Measurements from ENCODE around the gene NFATC1.

NFATC1 gene

GRCh38 chr18:79546781-79547272 is 151.1 kb downstream of the NFATC1 start:
- Histone ChIP-seq H3K36me3 (ENCODE audit: insufficient read depth, low read length) (no peaks in the 10 kb centered on the region), H2AFZ (ENCODE audit: low read length, unreplicated experiment) (no peak overlapping the region), H3K27ac (ENCODE audit: low read depth, low read length) (no peak overlapping the region), H3K79me2 (ENCODE audit: control insufficient read depth, insufficient read depth, low read length, unreplicated experiment) (no peaks in the 10 kb centered on the region), H3K4me3 (ENCODE audit: low read depth, low read length) (no peak overlapping the region), H3K4me1 (ENCODE audit: control insufficient read depth, insufficient read depth, low read length, unreplicated experiment) (no peaks in the 10 kb centered on the region), H3K27me3 (ENCODE audit: insufficient read depth, low read length) (0 out of 2 replicates have a peak, but pooled peaks cover 8% of the 10 kb centered on the region)

DNA sequence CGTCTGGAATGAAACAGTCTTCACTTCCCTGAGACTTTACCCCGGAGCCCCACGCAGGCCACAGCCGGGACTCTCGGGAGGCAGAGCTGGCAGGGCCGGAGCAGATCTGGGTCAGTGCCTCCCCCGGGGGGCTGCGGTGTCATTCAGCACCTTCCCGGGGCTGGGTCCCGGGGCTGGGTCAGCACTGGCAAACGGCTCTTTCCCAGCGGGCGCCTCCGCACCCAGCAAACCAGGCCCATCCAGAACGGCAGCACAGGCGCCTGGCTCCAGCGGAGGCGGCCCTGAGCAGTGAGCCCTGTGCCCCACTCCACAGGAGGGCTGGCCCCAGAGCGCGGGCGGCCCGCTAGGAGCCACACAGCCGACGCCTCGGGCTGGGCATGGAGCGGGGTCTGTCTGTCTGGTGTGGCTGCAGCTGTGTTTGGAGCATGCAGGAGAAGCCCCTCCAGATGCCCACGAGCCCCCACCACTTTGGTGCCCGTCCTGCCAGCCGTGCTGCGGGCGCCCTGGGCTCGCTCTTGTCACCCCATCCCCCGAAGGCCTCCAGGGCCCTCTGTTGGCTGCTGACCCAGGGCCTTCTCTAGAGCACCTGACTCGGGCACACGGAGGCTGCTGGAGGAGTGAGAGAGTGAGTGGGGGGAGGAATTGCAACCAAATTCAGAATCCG is 151.8 kb downstream of the NFATC1 start:
- Histone ChIP-seq H3K27me3 (ENCODE audit: insufficient read depth, low read length) (0 out of 2 replicates have a peak, but pooled peaks cover 8% of the 10 kb centered on the region), H3K79me2 (ENCODE audit: control insufficient read depth, insufficient read depth, low read length, unreplicated experiment) (no peaks in the 10 kb centered on the region), H2AFZ (ENCODE audit: low read length, unreplicated experiment) (no peak overlapping the region), H3K4me3 (ENCODE audit: low read depth, low read length) (no peak overlapping the region), H3K4me1 (ENCODE audit: control insufficient read depth, insufficient read depth, low read length, unreplicated experiment) (no peaks in the 10 kb centered on the region), H3K27ac (ENCODE audit: low read depth, low read length) (no peak overlapping the region), H3K36me3 (ENCODE audit: insufficient read depth, low read length) (no peaks in the 10 kb centered on the region)

- Histone ChIP-seq H3K27me3 (ENCODE audit: insufficient read depth, low read length) (0 out of 2 replicates have a peak, but pooled peaks cover 8% of the 10 kb centered on the region), H2AFZ (ENCODE audit: low read length, unreplicated experiment) (no peak overlapping the region), H3K36me3 (ENCODE audit: insufficient read depth, low read length) (no peaks in the 10 kb centered on the region), H3K79me2 (ENCODE audit: control insufficient read depth, insufficient read depth, low read length, unreplicated experiment) (no peaks in the 10 kb centered on the region), H3K4me3 (ENCODE audit: low read depth, low read length) (no peak overlapping the region), H3K27ac (ENCODE audit: low read depth, low read length) (no peak overlapping the region), H3K4me1 (ENCODE audit: control insufficient read depth, insufficient read depth, low read length, unreplicated experiment) (no peaks in the 10 kb centered on the region)
Observed at GRCh38 chr18:79548077-79548450, 152.3 kb downstream of the NFATC1 start.

DNA sequence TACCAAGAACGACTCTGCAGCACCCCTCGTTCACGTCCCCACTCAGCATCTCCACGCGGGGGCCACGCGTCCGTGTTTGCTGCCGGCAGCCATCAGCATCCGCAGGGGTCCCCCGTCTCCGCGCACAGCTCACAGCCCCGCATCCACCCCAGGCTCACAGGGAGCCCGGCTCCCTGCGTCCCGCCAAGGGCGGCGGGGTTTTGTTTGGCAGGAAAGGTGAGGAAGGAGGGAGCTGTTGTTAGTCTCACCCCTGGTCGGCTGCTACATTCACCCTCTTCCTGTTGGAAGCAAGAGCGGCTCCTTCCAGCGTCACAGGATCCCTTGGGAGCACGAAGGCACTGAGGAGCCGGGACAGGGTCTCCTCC is 152.9 kb downstream of the NFATC1 start:
- H2AFZ ChIP-seq (ENCODE audit: low read length, unreplicated experiment), result no peak overlapping the region
- no peak overlapping the region for H3K4me3 ChIP-seq (ENCODE audit: low read depth, low read length)
- no peak overlapping the region for H3K27ac ChIP-seq (ENCODE audit: low read depth, low read length)
- no peaks in the 10 kb centered on the region for H3K79me2 ChIP-seq (ENCODE audit: control insufficient read depth, insufficient read depth, low read length, unreplicated experiment)
- no peaks in the 10 kb centered on the region for H3K36me3 ChIP-seq (ENCODE audit: insufficient read depth, low read length)
- 0 out of 2 replicates have a peak, but pooled peaks cover 8% of the 10 kb centered on the region for H3K27me3 ChIP-seq (ENCODE audit: insufficient read depth, low read length)
- no peaks in the 10 kb centered on the region for H3K4me1 ChIP-seq (ENCODE audit: control insufficient read depth, insufficient read depth, low read length, unreplicated experiment)

GRCh38 chr18:79548986-79549637 is 153.4 kb downstream of the NFATC1 start:
- H3K27ac ChIP-seq (ENCODE audit: low read depth, low read length), result no peak overlapping the region
- H3K79me2 ChIP-seq (ENCODE audit: control insufficient read depth, insufficient read depth, low read length, unreplicated experiment), result no peaks in the 10 kb centered on the region
- no peaks in the 10 kb centered on the region for H3K4me1 ChIP-seq (ENCODE audit: control insufficient read depth, insufficient read depth, low read length, unreplicated experiment)
- H3K27me3 ChIP-seq (ENCODE audit: insufficient read depth, low read length), result 0 out of 2 replicates have a peak, but pooled peaks cover 4% of the 10 kb centered on the region
- H2AFZ ChIP-seq (ENCODE audit: low read length, unreplicated experiment), result no peak overlapping the region
- H3K4me3 ChIP-seq (ENCODE audit: low read depth, low read length), result no peak overlapping the region
- no peaks in the 10 kb centered on the region for H3K36me3 ChIP-seq (ENCODE audit: insufficient read depth, low read length)

DNA sequence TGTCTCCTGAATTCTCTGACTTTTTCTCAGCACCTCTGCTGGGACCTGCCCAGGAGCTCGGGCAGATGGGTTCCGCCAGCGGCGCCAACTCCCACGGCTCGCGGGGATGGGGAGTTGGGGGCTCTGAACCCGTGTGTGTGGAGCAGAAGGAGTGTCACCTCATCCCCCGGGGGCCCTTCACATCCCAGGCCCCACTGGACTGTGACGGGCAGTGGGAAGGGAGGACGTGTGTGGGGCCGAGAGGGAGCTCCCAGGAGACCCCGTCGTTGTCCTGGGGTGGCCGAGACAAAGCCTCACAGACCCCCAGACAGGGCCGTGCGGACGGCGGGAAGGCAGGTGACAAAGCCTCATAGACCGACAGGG is 153.9 kb downstream of the NFATC1 start:
- no peak overlapping the region for H2AFZ ChIP-seq (ENCODE audit: low read length, unreplicated experiment)
- H3K27ac ChIP-seq (ENCODE audit: low read depth, low read length), result no peak overlapping the region
- H3K4me1 ChIP-seq (ENCODE audit: control insufficient read depth, insufficient read depth, low read length, unreplicated experiment), result no peaks in the 10 kb centered on the region
- H3K79me2 ChIP-seq (ENCODE audit: control insufficient read depth, insufficient read depth, low read length, unreplicated experiment), result no peaks in the 10 kb centered on the region
- no peak overlapping the region for H3K4me3 ChIP-seq (ENCODE audit: low read depth, low read length)
- no peaks in the 10 kb centered on the region for H3K36me3 ChIP-seq (ENCODE audit: insufficient read depth, low read length)
- H3K27me3 ChIP-seq (ENCODE audit: insufficient read depth, low read length), result 0 out of 2 replicates have a peak, but pooled peaks cover 3% of the 10 kb centered on the region

- no peaks in the 10 kb centered on the region for H3K27me3 ChIP-seq (ENCODE audit: insufficient read depth, low read length)
- H3K27ac ChIP-seq (ENCODE audit: low read depth, low read length), result no peak overlapping the region
- H3K79me2 ChIP-seq (ENCODE audit: control insufficient read depth, insufficient read depth, low read length, unreplicated experiment), result no peaks in the 10 kb centered on the region
- H2AFZ ChIP-seq (ENCODE audit: low read length, unreplicated experiment), result no peak overlapping the region
- no peak overlapping the region for H3K4me3 ChIP-seq (ENCODE audit: low read depth, low read length)
- no peaks in the 10 kb centered on the region for H3K4me1 ChIP-seq (ENCODE audit: control insufficient read depth, insufficient read depth, low read length, unreplicated experiment)
- no peaks in the 10 kb centered on the region for H3K36me3 ChIP-seq (ENCODE audit: insufficient read depth, low read length)
Observed at GRCh38 chr18:79552140-79552631, 156.5 kb downstream of the NFATC1 start.

DNA sequence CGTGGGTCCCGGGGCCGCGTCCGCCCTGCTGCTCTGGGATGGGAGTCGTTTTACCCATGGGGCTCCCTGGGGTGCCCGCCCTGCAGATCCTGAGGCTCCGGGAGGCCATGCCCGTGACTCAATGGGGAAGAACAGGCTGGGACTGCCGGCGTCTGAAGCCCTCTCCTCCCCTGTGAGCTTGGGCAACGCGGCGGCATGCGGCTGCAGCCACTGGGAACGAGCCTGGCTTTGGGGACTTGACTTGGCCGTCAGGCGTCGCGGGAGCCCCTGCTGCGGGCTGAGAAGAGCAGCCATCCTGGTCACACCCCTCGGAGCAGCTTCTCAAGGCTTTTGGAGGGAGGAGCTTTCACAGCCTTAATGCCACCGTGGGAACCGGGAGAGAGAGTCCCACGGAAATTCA is 157.0 kb downstream of the NFATC1 start:
- H3K4me1 ChIP-seq (ENCODE audit: control insufficient read depth, insufficient read depth, low read length, unreplicated experiment), result no peaks in the 10 kb centered on the region
- H3K36me3 ChIP-seq (ENCODE audit: insufficient read depth, low read length), result no peaks in the 10 kb centered on the region
- no peak overlapping the region for H3K4me3 ChIP-seq (ENCODE audit: low read depth, low read length)
- H3K27me3 ChIP-seq (ENCODE audit: insufficient read depth, low read length), result no peaks in the 10 kb centered on the region
- H3K27ac ChIP-seq (ENCODE audit: low read depth, low read length), result no peak overlapping the region
- H3K79me2 ChIP-seq (ENCODE audit: control insufficient read depth, insufficient read depth, low read length, unreplicated experiment), result no peaks in the 10 kb centered on the region
- no peak overlapping the region for H2AFZ ChIP-seq (ENCODE audit: low read length, unreplicated experiment)

DNA sequence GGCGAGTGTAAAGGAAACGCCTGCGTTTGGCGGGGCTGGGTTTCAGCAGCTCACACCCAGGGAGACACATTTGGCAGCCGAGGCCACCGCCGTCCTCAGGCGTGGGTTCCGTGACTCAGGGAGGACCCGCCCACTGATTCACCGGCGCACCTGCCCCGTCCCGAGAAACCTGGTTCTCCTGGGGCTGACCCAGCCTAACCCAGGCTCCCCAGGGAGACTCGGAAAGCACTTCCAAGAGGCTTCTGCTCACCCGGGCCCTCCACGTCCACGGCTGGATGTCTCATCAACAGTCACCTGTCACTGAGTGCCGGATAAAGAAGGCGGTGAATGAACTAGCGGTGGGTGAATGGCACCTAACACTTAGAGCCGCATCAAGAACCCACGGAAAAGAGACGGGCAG is 157.4 kb downstream of the NFATC1 start:
- H3K4me3 ChIP-seq (ENCODE audit: low read depth, low read length), result no peak overlapping the region
- H3K79me2 ChIP-seq (ENCODE audit: control insufficient read depth, insufficient read depth, low read length, unreplicated experiment), result no peaks in the 10 kb centered on the region
- no peaks in the 10 kb centered on the region for H3K27me3 ChIP-seq (ENCODE audit: insufficient read depth, low read length)
- no peak overlapping the region for H2AFZ ChIP-seq (ENCODE audit: low read length, unreplicated experiment)
- H3K27ac ChIP-seq (ENCODE audit: low read depth, low read length), result no peak overlapping the region
- H3K36me3 ChIP-seq (ENCODE audit: insufficient read depth, low read length), result no peaks in the 10 kb centered on the region
- H3K4me1 ChIP-seq (ENCODE audit: control insufficient read depth, insufficient read depth, low read length, unreplicated experiment), result no peaks in the 10 kb centered on the region

GRCh38 chr18:79553696-79554095 is 158.0 kb downstream of the NFATC1 start:
- H3K27me3 ChIP-seq (ENCODE audit: insufficient read depth, low read length), result no peaks in the 10 kb centered on the region
- no peaks in the 10 kb centered on the region for H3K79me2 ChIP-seq (ENCODE audit: control insufficient read depth, insufficient read depth, low read length, unreplicated experiment)
- no peaks in the 10 kb centered on the region for H3K4me1 ChIP-seq (ENCODE audit: control insufficient read depth, insufficient read depth, low read length, unreplicated experiment)
- no peak overlapping the region for H2AFZ ChIP-seq (ENCODE audit: low read length, unreplicated experiment)
- no peak overlapping the region for H3K27ac ChIP-seq (ENCODE audit: low read depth, low read length)
- no peaks in the 10 kb centered on the region for H3K36me3 ChIP-seq (ENCODE audit: insufficient read depth, low read length)
- H3K4me3 ChIP-seq (ENCODE audit: low read depth, low read length), result no peak overlapping the region

DNA sequence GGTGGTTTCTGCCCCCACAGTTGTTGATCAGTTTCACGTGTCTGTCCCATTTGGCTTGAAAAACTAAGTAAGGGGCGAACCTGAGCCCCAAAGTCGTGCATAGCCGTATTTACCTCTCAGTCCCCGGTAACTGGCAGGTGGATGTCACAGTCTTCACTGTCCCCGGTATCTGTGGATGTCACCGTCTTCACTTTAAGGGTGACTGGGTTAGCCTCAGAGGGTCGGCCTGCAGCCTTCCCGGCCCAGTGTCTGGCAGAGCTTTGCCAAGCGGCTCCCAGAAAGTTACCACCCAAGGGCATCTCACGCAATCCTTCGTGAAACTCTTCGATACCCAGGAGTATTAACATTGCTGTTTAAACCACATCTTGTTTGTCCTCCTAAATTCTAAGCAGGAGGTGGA is 158.6 kb downstream of the NFATC1 start:
- H3K27ac ChIP-seq (ENCODE audit: low read depth, low read length), result no peak overlapping the region
- H3K4me1 ChIP-seq (ENCODE audit: control insufficient read depth, insufficient read depth, low read length, unreplicated experiment), result no peaks in the 10 kb centered on the region
- H3K27me3 ChIP-seq (ENCODE audit: insufficient read depth, low read length), result no peaks in the 10 kb centered on the region
- no peak overlapping the region for H2AFZ ChIP-seq (ENCODE audit: low read length, unreplicated experiment)
- H3K36me3 ChIP-seq (ENCODE audit: insufficient read depth, low read length), result no peaks in the 10 kb centered on the region
- no peaks in the 10 kb centered on the region for H3K79me2 ChIP-seq (ENCODE audit: control insufficient read depth, insufficient read depth, low read length, unreplicated experiment)
- no peak overlapping the region for H3K4me3 ChIP-seq (ENCODE audit: low read depth, low read length)

Measured in ACC112 (cell line).